D341Med (cell line): ENCODE measurements around the gene CFHR1.
A peak's percentile ranks its signal among the peaks of the same experiment; 100 is the strongest.
"Not testable (repeated sequence)": the region's sequence is repeated elsewhere in the genome, so short reads cannot be mapped to it uniquely, and the experiment has no call there.

Experiments used
- DNase-seq: peaks from one replicate; pipeline ENCODE4 v3.0.0; 2012; ENCODE audit warnings: low spot score

The CFHR1 gene

DNA sequence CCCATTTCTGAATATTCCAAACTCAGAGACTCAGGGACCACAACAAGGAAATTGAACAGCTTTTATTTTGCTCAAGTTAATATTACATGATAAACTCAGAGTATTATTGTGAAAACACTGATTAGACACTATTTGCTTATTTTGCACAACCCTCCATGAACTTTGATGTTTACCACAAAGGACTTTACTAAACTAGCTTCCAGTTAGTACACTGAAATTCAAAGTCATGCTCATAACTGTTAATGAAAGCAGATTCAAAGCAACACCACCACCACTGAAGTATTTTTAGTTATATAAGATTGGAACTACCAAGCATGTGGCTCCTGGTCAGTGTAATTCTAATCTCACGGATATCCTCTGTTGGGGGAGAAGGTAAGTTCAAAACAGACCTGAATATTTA lies at the start of gene CFHR1:
CFHR1 (plus strand) TSS at position 201 of the 400 bp plus-strand sequence; CDS start at position 315, 114 bp downstream.
- not testable (repeated sequence) for DNase-seq

DNA sequence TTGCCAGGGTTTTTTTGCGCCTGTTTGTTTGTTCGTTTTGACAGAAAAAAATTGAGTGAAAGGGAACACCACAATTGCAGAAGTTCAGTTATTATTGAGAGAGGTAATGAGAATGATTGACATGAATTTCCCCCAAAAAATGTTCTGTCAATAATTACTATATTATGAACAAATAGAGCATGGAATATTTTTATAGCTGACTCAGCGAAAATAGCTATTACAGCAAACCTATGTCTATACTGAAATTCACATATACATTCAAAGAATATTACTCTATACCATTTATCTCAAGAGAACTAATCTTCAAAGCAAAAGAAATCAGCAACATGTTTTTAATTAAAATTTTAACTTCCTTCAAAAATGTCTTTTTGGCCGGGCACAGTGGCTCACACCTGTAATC lies 49.7 kb upstream of the CFHR1 start:
- DNase-seq, result not testable (repeated sequence)

DNA sequence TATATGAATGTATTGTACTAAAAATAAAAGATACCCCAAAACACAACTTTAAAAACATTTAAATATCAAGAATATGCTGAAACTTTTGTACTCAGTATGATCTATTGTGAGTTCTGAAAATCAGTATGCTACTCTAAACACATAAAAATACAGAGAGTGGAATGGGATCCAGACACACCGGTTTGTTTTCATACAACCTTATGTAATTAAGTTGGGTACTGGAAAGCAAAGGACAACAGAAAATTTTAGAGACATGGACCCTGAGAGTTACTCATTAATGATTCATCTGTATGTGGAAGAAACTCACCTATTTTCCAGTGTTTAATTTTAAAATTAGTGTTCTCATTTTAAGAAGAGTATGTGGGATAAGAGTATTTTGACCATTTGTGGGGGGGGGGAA lies 45.8 kb upstream of the CFHR1 start:
- no peak for DNase-seq

DNA sequence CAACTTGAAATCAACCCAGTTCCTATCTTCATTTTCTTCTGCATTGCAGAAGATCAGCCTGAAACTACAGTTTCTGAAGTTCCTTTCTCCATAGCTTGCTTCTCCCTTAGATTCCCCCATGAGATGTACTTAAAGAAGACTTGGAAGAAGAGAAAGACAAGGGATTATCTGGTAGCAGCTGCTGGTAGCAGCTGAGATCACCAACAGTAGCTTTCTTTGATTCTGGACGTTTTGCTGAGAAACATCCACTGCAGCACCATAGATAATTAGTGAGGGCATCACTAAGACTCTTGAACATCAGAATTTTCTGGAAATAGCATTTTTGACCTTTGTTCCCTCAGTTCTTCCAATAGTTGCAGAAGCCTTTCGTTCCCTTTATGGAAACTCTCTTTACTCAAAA lies 45.4 kb upstream of the CFHR1 start:
- no peak for DNase-seq

DNA sequence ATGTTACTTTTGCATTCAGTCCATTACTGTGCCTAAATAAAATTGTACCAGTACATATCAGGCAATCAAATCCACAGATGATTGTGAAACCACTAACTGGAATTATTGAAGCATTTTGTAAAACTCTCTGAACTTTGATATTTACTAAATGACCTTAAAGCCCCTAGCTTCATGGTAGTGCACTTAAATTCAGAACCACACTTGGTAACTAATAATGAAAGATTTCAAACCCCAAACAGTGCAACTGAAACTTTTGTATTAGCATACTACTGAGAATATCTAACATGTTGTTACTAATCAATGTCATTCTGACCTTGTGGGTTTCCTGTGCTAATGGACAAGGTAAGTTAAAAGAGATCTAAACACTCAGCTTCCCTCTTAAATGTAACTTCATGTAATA lies 44.9 kb upstream of the CFHR1 start, which contains the start of gene CFHR3:
CFHR3 (plus strand) TSS at position 238 of the 400 bp plus-strand sequence; CDS start at position 285, 47 bp downstream.
- DNase-seq, result no peak

DNA sequence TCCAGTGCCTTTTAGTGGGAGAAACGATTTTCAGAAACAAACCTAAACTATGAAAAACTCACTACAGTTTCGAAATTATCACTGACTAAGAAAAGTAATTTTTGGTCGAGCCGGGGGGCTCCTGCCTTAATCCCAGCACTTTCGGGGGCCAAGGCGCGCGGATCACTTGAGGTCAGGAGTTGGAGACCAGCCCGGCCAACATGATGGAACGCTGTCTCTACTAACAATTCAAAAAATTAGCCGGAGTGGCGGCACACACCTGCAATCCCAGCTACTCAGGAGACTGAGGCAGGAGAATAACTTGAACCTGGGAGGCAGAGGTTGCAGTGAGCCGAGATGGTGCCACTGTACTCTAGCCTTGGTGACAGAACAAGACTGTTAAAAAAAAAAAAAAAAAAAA lies 41.9 kb upstream of the CFHR1 start:
- no peak for DNase-seq

DNA sequence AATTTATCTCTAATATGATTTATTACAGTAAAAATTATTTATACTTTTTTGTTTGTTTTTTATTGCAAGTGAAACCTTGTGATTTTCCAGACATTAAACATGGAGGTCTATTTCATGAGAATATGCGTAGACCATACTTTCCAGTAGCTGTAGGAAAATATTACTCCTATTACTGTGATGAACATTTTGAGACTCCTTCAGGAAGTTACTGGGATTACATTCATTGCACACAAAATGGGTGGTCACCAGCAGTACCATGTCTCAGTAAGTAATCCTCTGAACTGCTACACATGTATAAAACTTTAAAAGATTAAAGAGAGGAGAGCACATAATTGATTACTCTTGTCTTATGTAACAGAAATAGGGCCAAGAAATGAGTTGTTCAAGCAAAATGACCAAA lies 40.4 kb upstream of the CFHR1 start:
- DNase-seq, result no peak

DNA sequence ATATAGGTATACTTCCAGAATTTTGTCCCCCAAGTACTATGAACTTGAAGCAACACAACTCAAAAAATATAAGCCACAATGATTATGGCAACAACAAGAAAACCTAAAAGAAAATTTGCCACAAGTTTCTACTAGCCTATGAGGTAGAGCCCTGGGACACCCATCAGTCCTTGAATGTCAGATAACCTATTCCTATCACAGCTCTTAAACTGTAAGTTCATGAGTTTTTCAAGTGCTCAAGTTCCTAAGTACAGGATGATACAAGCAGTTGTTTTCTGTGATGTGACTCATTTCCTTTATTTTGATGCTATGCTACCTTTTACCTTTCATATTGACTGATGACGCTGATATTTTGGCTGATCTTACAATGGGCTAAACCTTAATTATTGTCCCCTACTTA lies 28.3 kb upstream of the CFHR1 start:
- DNase-seq, result not testable (repeated sequence)

DNA sequence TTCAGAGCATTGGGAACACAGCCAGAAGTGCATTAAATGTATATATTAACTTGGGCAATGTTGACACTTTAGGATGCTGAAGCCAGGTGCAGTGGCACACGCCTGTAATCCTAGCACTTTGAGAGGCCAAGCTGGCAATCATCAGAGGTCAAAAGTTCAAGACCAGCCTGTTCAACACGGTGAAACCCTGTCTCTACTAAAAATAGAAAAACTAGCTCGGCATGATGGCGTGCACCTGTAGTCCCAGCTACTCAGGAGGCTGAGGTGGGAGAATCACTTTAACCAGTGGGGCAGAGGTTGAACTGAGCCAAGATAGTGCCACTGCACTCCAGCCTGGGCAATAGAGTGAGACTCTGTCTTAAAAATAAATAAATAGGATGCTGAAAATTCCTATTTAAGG lies 25.4 kb upstream of the CFHR1 start:
- DNase-seq, result not testable (repeated sequence)

DNA sequence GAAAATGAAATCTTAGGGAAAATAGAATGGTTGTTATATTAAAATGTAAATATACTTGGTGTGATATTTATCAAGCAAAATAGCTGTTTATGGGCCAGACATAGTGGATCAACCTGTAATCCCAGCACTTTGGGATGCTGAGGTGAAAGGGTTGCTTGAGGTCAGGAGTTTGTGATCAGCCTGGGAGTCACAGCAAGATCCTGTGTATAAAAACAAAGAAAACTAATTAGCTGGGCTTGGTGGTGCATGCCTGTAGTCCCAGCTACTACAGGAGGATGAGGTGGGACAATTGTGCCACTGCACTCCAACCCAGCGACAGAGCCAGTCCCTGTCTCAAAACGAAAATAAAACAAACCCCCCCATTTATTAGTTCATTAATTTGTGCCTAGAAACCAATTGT lies 21.6 kb upstream of the CFHR1 start:
- no peak for DNase-seq

DNA sequence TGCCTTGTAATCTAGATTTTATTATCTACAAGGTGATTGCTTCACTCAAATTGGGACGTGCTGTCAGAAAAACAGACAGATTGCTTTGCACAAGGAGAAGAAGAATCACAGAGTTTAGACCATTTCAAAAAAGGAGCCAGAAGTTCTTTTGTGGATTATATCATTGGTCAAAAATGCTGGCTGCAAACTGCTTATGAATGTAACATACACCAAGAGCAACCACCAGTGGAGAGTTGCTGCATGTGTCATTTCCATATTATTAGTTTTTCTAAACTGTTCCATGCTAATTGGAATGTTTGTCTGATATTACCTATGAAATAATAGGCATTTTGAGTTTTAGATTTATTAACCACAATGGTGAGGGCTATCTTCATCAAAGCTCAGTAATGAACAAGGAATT lies 17.6 kb upstream of the CFHR1 start:
- DNase-seq, result not testable (repeated sequence)

DNA sequence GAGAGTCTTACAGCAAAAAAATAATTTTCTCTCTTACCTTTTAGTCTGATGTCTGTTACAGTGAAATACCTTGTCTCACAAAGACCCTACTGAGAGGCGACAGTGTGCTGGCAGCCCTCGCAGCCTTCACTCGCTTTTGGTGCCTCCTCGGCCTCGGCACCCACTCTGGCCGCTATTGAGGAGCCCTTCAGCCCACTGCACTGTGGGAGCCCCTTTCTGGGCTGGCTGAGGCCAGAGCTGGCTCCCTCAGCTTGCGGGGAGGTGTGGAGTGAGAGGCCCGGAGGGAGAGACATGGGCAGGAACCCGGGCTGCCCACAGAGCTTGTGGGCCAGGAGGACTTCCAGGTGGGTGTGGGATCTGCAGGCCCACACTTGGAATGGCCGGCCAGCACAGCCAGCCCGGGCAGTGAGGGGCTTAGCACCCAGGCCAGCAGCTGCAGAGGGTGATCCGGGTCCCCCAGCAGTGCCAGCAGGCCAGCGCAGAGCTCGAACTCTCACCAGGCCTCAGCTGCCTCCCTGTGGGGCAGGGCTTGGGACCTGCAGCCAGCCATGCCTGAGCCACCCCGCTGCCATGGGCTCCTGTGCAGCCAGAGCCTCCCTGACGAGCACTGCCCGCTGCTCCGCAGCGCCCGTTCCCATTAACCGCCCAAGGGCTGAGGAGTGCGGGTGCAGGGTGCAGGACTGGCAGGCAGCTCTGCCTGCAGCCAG lies 10.8 kb upstream of the CFHR1 start:
- DNase-seq, result no peak

DNA sequence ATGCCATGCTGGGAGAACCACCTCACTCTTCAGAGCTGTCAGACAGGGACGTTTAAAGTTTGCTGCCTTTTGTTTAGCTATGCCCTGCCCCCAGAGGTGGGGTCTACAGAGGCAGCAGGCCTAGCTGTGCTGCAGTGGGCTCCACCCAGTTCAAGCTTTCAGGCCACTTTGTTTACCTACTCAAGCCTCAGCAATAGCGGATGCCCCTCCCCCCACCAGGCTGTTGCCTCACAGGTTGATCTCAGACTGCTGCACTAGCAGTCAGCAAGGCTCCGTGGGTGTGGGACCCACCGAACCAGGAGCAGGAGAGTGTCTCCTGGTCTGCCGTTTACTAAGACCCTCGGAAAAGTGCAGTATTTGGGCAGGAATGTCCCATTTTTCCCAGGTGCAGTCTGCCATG lies 2.1 kb upstream of the CFHR1 start:
- DNase-seq, result not testable (repeated sequence)

DNA sequence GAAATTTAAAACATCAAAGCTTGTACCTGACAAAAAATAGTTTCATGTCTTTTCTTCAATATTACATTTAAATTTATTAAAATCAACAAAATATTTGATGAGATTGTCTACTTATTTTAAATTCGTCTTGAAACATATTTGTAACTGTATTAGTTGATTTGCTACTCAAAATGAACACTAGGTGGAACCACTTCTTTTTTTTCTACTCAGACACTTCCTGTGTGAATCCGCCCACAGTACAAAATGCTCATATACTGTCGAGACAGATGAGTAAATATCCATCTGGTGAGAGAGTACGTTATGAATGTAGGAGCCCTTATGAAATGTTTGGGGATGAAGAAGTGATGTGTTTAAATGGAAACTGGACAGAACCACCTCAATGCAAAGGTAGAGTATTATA lies 8.3 kb downstream of the CFHR1 start:
- DNase-seq, result peak; percentile 10

DNA sequence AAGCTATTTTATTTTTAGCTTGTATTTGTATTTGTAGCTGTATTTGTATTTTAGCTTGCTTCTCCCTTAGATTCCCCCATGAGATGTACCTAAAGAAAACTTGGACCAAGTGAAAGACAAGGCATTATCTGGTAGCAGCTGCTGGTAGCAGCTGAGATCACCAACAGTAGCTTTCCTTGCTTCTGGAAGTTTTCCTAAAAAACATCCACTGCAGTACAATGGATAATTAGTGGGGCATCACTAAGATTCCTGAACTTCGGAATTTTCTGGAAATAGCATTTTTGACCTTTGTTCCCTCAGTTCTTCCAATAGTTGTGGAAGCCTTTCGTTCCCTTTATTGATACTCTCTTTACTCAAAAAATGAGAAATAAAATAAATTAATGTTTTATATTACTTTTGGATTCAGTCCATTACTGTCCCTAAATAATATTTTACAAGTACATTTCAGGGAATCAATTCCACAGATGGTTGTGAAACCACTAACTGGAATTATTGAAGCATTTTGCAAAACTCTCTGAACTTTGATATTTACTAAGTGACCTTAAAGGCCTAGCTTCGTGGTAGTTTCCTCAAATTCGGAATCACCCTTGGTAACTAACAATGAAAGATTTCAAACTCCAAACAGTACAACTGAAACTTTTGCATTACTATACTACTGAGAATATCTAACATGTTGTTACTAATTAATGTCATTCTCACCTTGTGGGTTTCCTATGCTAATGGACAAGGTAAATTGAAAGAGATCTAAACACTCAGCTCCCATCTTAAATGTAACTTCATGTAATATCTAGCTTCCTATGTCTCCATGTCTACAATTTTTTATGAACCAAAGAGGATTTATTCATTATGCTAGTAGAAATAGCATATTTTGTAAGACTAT lies 30.3 kb downstream of the CFHR1 start:
- not testable (repeated sequence) for DNase-seq

DNA sequence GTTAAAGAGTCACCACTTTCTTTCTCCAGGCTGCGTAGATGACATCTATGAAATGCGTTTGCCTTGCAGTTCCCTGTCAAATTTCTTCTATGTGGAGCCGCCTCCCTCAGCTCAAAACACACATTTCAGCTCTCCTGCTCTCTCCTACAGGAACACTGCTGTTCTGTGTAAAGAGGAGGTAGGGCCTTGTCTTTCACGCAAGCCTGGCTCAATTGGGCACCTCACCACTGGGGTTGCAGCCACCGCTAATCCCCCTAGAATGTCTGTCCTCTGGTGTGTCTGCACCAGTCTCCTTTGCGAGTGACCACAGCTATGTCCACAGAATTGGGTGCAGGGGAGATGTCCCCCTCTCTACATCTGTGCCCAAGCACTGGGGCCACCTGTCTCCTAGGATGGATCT lies 36.5 kb downstream of the CFHR1 start:
- DNase-seq, result no peak

DNA sequence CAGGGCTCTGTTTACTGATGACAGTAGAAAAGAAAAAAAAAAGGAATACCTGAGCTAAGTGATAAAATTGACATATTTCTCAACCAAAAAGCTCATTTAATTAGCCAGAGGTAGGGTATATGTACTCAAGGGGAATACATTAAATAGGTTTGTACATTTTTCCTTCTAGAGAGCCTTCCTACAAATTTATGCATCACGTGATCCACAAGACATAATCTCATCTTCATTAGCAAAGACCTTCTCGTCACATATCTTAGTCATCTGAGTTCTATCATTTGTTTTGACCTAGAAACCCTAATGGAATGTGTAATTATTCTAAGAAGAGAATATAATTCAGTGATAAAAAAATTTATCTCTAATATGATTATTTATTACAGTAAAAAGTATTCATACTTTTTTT lies 37.7 kb downstream of the CFHR1 start:
- DNase-seq, result no peak

DNA sequence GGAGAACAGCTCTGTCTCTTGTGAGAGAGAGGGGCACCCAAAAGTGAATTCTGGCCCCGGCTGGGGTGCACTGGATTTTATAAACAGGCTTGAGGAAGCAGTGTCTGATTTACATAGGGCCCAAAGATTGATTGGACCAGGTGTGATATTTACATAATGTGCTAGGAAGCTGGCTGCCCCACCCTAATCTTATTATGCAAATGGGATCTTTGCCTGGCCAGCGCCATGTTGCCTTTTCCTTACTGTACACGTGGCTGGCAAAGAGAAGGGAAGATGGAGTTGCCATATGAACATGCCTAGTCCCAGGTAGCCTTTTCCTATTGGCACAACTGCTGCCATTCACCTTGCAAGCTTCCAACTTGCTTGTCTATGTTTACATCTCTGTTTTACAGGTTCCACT lies 39.3 kb downstream of the CFHR1 start:
- DNase-seq, result no peak

DNA sequence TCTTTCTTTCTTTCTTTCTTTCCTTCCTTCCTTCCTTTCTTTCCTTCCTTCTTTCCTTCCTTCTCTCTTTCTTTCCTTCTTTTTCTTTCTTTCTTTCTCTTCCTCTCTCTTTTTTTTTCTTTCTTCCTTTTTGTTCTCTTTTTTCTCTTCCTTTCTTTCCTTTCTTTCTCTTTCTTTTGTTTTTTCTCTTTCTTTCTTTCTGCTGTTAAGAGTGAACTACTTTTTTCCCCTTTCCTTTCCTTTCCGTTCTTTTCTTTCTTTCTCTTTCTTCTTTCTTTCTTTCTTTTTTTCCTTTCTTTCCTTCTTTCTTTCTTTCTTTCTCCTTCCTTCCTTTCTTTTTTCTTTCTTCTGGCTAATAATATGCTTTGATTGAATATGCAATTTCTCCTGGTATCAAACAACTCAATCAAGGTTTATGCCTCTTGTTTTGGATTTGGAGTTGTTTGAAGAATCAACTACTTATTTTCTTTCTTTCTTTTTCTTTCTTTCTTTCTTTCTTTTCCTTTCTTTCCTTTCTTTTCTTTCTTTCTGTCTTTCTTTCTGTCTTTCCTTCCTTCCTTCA lies 40.9 kb downstream of the CFHR1 start:
- DNase-seq, result no peak

DNA sequence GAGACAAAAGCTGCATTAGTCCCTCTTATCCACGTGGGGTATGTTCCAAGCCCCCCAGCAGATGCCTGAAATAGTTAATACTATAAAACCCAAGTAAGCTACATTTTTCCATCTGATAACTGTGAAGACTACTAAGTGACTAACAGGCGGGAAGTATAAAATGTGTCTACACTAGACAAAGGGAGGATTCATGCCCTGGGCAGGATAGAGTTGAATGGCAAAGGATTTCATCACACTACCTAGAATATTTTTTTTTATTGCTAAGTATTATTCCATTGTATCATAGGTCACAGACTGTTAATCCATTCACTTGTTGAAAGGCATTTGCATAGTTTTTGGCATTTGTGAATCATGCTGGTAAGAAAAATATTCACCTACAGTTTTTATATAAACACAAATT lies 41.9 kb downstream of the CFHR1 start:
- DNase-seq, result no peak

DNA sequence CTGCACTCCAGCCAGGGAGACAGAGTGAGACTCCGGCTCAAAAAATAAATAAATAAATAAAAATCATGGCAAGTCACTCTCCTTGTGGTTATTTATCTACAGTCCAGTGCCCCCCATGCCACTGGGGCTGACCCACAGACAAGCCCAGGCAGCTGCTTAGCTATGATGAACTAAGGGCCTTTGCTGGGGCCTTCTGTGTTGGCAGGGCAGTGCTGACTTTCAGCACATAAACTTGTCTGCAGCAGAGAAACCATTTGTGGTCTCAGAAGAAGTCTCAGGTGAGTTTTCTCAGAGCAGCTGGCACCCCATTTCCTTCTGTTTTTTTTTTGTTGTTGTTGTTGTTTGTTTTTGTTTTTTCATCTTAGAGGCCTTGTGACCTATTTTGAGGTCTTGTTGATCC lies 47.4 kb downstream of the CFHR1 start:
- no peak for DNase-seq

DNA sequence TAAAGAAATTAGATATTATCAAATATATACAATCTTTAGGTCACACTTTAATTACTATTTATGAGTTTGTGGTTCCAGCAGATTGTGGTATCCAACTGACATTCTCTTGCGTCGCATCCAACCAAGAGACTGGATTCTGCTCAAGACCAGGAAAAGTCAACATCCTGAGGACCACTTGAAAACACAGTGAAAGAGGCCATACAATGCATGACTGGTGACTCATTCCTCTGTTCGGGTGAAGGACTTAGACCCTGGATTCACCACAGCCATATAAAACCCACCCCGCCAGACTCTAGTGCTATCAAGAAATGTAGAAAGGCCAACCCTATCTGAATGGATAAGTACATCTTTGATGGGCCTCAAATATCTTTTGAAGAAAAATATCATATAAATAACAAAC lies 53.9 kb downstream of the CFHR1 start:
- no peak for DNase-seq

DNA sequence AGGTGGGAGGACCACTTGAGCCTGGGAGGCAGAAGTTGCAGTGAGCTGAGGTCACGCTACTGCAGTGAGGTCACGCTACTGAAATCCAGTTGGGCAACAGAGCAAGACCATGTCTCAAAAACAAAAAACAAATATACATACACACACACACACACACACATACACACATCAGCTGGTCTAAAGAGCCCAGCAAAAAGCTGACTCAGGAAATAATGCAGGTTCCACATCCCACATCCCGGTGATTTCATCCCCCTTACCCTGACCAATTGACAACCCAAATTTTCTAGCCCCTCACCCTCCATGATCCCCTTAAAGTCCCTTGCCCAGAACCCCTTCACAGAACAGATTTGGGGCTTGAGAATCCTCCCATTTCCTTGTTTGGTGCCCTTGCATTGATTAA lies 56.4 kb downstream of the CFHR1 start:
- DNase-seq, result no peak
